GM12878 (cell line): ENCODE measurements around the gene JPH4. TPM values are rescaled to one million over a fixed set of nuclear protein-coding genes. Genes with fewer than 3 reads are reported as not detected.

ENCODE experiments used
- E2F8 ChIP-seq: fragments of 450-650 bp; IDR thresholded peaks from 2 replicates; pipeline ENCODE4 v1.6.1; 2018; ENCODE audit warnings: mild to moderate bottlenecking, low read depth, moderate library complexity; ENCODE audit not compliant: partially characterized antibody
- NFYB ChIP-seq: IDR thresholded peaks from 2 replicates; pipeline ENCODE4 v1.6.1; 2011; ENCODE audit warnings: low read depth, mild to moderate bottlenecking, low read length, improper control_type of control experiment, moderate library complexity; ENCODE audit not compliant: insufficient read depth
- PBX3 ChIP-seq: IDR thresholded peaks from 2 replicates; pipeline ENCODE4 v1.6.1; 2011; ENCODE audit warnings: mild to moderate bottlenecking, low read depth, low read length, moderate library complexity; ENCODE audit not compliant: insufficient replicate concordance
- RBBP5 ChIP-seq: fragments of 200-600 bp; sonication (generic); conservative IDR thresholded peaks from 2 replicates; pipeline ENCODE4 v1.6.1; 2016
- RELA ChIP-seq: fragments of 450-650 bp; IDR thresholded peaks from 2 replicates; pipeline ENCODE4 v1.8.0; 2014; ENCODE audit warnings: borderline replicate concordance; ENCODE audit not compliant: partially characterized antibody
- ZBTB4 ChIP-seq: fragments of 450-650 bp; formaldehyde crosslinking; IDR thresholded peaks from 2 replicates; pipeline ENCODE4 v1.4.0; 2022; ENCODE audit warnings: mild to moderate bottlenecking, moderate library complexity
- polyA plus RNA-seq, 11 experiments: library from polyadenylated mRNA; depleted of rRNA in 4 of 11; unstranded in 6 of 11; stranded (reverse) in 5 of 11; fragments of >200 nt; fragmentation: Nextera tagmentation in 4 of 11; fragmentation: Illumina TruSeq in 1 of 11; extraction: Ambion mirVana in 4 of 11; extraction: Trizol in 1 of 11; gene quantifications; 1 replicate in 1 of 11; 2 replicates in 10 of 11; pipeline versions ENCODE4 v1.2.1 to v1.2.3, GENCODE V29; 2011 to 2016; ENCODE audit warnings: inconsistent platforms in 2 of 11, missing spikeins in 2 of 11, low read depth in 1 of 11
- total RNA-seq, 4 experiments: library from RNA; depleted of rRNA in 3 of 4; stranded (reverse); fragments of >200 nt in 3 of 4; fragmentation: Illumina TruSeq in 1 of 4; extraction: Trizol in 1 of 4; gene quantifications; 2 replicates each; pipeline versions ENCODE4 v1.2.1 to v1.2.3, GENCODE V29; 2013 to 2021

The JPH4 gene
- total and polyA plus RNA-seq, 10 of the 15 experiments (the other 5 are each of a cell fraction or from before 2014, with no cell fraction given): 0.48 to 10.3 (median 3.8) TPM

- TF ChIP-seq E2F8 (no peak), NFYB (no peak), RBBP5 (no peak), PBX3 (no peak), RELA (no peak), ZBTB4 (CRISPR knock-in tag) (no peak)
- TF ChIP-seq, all 136 proteins: peak for 0
Measured at GRCh38 chr14:23545740-23546365, 32.7 kb downstream of the JPH4 start (continued).
